Metanephros (tissue), 2 donors: ENCODE results near the gene RERE. TPM values are rescaled to one million over a fixed set of nuclear protein-coding genes. Genes with fewer than 3 reads are reported as not detected.

Experiments
- small RNA-seq: library from RNA; depleted of rRNA; stranded (forward); fragments of <200 nt; gene quantifications from one replicate; pipeline ENCODE3, GENCODE V24; 2014; ENCODE audit warnings: low replicate concordance
- total RNA-seq: library from RNA; depleted of rRNA; stranded (reverse); fragments of >200 nt; gene quantifications from one replicate; pipeline ENCODE4 v1.2.3, GENCODE V29; 2014

RERE gene
- 181 TPM for total RNA-seq

DNA sequence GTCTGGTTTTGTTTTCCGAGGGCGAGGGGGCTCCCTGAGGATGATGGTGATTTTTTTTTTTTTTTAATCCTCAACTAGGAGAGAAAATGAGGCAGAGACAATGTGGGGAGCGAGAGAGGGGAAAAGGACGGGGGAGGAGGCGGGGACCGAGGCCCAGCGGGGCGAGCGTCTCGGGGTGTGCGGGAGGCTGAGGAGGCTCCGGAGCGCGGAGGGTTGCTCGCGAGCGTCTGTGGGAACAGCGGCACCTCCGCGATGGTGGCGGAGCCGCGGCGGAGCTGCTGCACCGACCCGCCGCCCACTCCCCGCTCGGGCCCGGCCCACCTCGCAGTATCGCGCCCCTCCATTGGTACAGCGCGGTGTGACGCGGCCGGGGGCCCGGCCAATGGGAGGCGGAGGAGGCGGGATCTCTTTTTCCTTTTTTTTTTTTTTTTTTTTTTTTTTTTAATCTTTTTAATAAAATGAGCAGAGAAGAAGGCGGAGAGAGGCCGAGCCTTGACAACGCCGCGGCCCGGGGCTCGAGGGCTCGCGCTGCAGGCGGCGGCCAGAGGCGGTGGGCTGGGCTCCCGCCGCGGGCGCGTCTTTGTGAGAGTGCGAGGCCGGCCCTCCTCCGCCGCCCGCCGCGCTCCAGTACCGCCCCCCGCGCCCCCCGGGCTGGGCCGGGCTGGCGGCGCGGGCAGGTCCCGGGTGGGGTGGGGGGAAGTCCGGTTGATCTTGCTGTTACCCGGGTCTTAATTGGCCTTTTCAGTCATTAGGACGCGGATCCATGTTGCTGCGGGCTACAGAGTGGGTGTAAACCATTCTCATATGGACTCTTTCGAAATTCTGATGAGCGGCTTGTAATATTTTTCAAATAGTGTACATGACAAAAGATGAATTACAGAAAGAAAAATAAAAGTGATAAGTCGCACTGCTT, at the start of gene RERE:
RERE (minus strand) TSS at position 229 of the 913 bp plus-strand sequence.

DNA sequence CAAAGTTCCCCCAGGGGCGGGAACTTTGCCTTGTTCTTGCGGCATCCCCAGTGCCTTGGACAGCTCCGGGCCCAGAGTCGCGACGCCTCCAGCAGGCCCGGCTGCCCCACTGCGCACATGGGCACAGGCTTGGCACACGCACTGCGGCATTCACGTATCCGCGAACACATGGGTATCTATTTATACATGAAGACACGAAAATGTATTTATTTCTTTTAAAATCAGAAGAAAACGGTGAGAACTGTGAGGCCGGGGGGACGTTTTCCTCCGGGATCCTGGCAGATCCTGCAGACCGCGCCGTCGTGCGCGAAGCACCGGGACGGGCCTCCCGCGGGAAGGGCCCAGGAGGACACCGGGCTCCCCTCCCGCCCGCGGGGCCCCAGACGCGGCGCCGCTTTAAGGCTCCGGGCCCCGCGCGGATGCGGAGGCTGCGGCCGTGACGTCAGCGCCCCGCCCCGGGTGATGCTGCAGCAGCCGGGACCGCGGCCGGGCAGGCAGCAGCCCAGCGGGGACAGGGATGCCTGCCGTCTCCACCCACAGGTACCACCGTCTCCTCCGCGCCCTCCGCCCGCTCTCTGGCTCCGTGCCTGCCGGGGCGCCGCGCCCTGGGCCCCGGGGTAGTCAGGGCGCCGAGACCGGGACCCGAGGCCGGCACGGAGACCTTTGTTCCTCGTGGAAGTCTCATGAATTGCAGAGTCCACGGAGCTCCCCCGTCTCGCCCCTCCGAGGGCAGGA, 499.6 kb downstream of the RERE start, which contains the start of gene SLC45A1:
SLC45A1 (plus strand) TSS at position 468 of the 735 bp plus-strand sequence. CDS start 6,216 bp downstream, outside the sequence.

Small RNAs within 50 kb of the gene (small RNA-seq; reads per million reads assigned to genes)
- not detected for gene MIR6728
- gene RF00019, result not detected
- gene RF00599, result not detected

Other genes with a start within 250 kb of the RERE start
- 581 TPM for gene ENO1, start 61.0 kb upstream of the RERE start, total RNA-seq
- gene CA6, start 128.2 kb upstream of the RERE start, total RNA-seq, result not detected
- gene SLC2A7, start 208.8 kb upstream of the RERE start, total RNA-seq, result 0.41 TPM